GM10847 (cell line): ENCODE measurements around the gene PC.
A peak's percentile ranks its signal among the peaks of the same experiment; 100 is the strongest.

Source experiments
- POLR2A ChIP-seq: IDR thresholded peaks from 2 replicates; pipeline ENCODE4 v1.6.1; 2011; ENCODE audit not compliant: insufficient read length; ENCODE audit errors: extremely low read depth

Gene PC

DNA sequence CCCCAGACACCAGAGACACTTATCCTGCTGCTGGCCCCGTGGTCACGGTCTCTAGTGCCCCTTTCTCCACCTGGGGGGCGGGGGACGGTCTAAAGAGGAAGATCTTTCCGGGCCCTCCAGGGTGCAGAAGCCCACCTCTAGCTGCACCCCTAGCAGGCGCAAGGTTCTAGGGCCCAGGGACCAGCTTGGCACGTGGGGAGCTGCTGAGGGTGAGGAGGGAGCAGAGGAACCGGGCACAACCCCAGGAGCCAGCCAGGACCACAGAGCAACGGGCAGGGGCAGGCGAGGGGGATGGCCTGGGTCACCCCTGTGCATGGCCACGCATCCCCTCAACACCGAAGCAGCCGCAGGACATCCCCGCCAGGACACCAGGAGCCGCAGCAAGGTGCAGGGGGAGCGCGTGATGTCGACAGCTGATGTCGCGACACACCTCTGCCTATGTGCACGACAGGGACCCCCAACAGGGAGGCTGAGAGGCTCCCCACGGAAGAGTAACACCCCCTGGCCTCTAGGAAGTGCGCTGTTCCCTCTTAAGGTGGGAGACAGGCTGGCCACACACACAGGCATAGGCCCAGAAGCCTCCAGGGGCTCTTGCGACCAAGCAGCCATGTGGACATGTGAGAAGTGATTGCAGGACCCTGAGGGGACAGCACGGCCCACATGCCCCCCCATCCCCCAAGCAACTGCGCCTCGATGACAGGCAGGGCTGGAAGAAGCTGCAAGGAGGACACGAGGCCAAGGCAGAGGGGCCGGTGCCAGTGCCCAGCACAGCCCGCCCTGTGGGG is 96.2 kb downstream of the PC start:
- TF ChIP-seq POLR2A, result no peak

DNA sequence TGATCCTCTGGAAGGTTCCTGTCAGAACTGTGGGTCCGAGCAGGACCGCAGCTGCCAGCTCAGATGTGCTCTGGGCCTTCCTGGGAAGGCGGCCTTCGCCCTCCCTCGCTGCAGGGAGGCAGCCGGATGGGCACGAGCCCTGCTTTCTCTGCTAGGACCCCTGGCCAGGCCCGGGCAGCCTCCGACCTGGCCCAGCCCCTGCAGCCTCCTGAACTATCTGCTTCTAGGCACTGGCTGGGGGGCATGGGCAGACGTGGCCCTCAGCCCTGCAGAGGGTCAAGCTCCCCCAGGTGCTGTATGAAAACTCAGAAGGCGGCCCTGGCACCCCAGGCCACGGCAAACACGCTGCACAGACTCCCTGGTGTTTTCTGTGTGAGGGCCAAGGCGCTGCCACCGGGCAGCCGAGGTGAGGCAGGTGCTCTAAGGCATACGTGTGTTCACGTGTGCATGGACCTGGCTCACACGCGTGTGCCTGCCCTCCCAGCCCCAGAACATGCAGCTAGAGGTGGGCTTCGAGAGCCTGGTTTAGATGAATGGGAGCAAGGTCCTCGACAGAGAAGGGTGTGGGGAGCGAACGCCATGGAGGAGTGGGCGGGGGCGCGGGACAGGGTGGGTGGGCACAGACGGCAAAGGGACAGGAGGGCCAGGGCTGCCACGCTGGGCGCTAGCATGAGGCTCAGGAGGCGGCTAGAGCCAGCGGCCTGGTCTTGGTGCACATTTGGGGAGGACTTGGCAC is 97.0 kb downstream of the PC start:
- no peak for TF ChIP-seq POLR2A

- TF ChIP-seq POLR2A, result no peak
Measured at GRCh38 chr11:66860449-66860831, 97.7 kb downstream of the PC start.

DNA sequence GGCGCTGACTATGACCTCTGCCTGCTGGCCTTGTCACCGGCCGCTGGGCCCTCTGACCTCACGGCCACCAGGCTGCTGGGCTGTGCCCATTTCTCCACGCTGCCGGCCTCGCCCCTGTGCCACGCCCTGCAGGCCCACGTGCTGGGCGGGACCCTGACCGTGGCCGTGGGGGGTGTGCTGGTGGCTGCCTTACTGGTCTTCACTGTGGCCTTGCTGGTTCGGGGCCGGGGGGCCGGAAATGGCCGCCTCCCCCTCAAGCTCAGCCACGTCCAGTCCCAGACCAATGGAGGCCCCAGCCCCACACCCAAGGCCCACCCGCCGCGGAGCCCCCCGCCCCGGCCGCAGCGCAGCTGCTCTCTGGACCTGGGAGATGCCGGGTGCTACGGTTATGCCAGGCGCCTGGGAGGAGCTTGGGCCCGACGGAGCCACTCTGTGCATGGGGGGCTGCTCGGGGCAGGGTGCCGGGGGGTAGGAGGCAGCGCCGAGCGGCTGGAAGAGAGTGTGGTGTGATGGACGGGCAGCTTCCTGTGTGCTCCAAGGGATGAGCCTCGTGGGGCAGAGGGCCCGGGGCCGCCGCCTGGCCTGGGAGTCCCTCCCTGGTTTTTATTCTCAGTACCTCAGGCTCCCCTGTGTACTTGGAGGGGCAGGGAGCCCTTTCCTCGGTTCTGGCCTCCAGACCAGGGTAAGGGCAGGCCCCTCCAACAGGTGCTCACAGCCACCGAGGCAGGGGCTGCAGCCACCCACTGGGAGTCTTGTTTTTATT is 98.3 kb downstream of the PC start:
- TF ChIP-seq POLR2A, result no peak

DNA sequence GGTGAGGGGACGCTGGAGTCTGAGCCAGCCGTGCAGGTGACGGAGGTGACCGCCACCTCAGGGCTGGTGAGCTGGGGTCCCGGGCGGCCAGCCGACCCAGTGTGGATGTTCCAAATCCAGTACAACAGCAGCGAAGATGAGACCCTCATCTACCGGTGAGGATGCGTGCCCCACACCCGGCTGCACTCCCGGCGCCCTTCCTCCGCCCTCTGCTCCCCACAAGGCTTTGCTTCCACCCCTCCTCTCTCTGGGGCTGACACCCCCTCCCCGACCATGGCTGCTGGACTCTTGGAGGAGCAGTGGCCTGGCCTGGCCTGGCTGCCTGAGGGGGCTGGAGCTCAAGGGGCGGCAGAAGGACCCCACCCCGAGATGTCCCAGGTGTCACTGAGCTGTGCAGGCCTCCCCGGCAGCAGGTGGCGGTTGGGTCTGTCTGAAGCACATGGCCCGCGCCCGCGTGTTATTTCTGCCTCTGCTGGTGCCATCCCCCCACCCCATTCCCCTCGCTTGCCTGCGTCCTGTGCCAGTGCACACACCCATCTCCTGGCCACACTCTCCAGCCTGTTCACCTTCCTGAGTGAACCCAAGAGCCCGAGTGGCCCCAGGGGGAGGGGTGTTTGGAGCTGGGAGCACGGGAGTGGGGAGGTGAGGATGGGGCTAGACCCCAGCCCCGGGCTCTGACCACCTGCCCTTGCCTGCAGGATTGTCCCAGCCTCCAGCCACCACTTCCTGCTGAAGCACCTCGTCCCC is 99.1 kb downstream of the PC start:
- TF ChIP-seq POLR2A, result no peak

DNA sequence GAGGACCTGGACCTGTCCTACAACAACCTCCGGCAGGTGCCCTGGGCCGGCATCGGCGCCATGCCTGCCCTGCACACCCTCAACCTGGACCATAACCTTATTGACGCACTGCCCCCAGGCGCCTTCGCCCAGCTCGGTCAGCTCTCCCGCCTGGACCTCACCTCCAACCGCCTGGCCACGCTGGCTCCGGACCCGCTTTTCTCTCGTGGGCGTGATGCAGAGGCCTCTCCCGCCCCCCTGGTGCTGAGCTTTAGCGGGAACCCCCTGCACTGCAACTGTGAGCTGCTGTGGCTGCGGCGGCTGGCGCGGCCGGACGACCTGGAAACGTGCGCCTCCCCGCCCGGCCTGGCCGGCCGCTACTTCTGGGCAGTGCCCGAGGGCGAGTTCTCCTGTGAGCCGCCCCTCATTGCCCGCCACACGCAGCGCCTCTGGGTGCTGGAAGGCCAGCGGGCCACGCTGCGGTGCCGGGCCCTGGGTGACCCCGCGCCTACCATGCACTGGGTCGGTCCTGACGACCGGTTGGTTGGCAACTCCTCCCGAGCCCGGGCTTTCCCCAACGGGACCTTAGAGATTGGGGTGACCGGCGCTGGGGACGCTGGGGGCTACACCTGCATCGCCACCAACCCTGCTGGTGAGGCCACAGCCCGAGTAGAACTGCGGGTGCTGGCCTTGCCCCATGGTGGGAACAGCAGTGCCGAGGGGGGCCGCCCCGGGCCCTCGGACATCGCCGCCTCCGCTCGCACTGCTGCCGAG is 99.8 kb downstream of the PC start:
- no peak for TF ChIP-seq POLR2A

DNA sequence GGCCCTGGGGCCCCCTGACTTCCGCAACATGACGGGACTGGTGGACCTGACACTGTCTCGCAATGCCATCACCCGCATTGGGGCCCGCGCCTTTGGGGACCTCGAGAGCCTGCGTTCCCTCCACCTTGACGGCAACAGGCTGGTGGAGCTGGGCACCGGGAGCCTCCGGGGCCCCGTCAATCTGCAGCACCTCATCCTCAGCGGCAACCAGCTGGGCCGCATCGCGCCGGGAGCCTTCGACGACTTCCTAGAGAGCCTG is 100.3 kb downstream of the PC start:
- TF ChIP-seq POLR2A, result no peak

GRCh38 chr11:66857234-66857926 is 100.8 kb downstream of the PC start:
- peak; percentile 3 for TF ChIP-seq POLR2A

- TF ChIP-seq POLR2A, result peak; percentile 9
Measured at GRCh38 chr11:66856496-66857233, 101.5 kb downstream of the PC start, which contains the start of gene LRFN4. LRFN4 (plus strand) TSS chr11:66857064; CDS start chr11:66857745, 681 bp downstream.

DNA sequence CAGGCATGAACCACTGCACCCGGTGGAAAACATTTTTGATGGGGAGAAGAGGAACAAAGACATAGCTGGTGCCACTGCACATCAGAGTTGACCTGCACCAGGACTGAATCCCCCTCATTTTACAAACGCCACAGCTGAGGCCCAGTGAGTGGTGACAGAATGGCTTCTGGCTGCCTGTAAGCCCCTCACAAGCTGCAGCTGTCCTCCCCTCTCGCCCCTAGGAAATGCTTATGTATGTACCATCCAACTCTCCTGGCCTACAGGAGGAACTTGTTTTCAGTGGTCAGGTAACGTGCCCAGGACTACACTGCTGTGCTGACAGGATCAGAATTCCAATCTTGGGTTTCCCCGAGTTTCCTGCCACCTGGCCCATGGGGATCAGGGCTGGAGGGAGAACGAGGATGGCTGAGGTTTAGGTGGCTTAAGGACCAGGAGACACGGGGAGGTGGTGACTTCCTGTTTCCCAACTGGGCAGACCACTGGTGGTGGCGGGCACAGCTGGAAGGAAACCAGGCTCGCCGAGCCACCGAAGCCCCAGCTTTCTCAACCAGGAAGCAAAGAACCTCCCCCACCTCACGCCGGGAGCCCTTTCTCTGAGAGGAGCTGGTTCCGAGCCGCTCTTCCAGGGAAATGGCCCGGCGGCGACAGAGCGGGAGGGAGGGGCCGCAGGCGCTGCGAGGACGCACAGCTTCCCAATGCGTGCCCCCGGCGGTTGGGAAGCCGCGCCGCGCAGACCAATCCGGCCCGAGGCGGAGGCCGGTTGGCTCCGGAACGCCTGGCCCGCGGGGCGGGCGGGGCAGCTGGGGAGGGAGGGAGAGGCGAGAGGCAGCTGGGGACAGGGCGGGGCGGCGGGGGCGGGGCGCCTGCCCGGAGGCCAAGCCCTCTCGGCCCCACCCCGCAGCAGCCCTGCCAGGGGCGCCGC is 102.3 kb downstream of the PC start:
- peak; percentile 63 for TF ChIP-seq POLR2A

- TF ChIP-seq POLR2A, result no peak
Measured at GRCh38 chr11:66854729-66855211, 103.4 kb downstream of the PC start.

GRCh38 chr11:66854231-66854661 is 103.9 kb downstream of the PC start:
- TF ChIP-seq POLR2A, result no peak
